GM21390 (cell line): ENCODE measurements around the gene FAM114A1.
A peak's percentile ranks its signal among the peaks of the same experiment; 100 is the strongest.

Experiments used
- ATAC-seq: cut with Tn5 transposase; IDR thresholded peaks from one replicate; pipeline ENCODE4 v1.9.1; 2021; ENCODE audit not compliant: unreplicated experiment

FAM114A1 gene

DNA sequence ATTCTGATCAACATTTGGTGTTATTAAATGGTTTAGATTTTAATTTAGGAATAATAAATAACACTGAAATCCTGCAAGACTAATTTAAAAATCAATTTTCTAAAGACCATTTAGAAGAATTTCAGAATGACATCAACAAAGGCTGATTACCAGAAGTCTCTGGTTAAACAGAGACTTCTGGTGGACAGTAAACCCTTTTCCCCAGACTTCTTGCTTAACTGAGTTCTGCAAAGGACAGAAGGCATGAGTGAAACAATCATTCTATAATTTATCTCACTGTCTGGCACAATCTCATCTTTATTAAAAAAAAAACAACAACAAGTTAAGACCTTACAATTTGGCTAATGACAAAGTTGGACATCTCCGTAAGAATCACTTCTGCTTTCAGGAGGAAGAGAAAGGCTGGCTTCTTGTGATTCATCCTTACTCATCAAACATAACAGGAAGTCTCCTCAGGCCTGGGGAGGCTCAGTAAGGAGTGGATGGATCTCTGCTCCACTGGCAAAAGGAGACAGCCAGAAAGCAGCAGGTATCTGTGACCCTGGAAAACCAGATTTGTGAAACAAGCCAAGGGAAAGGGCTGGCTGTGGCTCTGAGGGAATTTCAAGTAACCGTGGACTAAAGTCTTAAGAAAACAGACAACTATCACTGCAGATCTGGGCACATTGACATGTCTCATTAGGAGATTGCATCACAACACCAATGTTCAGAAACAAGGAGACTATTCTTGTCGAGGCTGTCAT is 10.1 kb upstream of the FAM114A1 start:
- peak; percentile 76 for ATAC-seq

DNA sequence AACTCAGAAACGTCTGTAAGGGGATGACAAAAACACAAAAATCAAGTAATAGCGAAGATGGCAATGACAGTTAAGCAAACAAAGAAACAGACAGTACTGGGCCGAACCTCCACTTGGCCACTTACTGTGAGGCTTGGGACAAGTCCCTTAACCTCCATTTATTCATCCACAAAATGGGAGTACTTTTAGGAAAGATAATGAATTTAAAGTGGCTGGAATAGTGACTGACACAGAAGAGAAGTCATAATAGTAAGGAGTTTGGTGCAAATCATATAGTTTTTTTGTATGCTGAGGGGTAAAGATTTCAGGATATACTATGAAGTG is 9.5 kb upstream of the FAM114A1 start:
- no peak for ATAC-seq

DNA sequence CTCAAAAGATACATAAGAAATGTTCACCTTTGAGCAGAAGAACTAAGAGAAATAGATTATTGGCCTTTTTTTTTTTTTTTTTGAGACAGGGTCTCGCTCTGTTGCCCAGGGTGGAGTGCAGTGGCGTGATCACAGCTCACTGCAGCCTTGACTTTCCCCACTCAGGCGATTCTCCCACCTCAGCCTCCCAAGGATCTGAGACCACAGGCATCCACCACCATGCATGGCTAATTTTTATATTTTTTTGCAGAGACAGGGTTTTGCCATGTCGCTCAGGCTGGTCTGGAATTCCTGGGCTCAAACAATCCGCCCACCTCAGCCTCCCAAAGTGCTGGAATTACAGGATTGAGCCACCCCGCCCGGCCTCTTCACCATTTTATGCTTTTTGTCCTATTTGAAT is 8.1 kb upstream of the FAM114A1 start:
- ATAC-seq, result no peak

DNA sequence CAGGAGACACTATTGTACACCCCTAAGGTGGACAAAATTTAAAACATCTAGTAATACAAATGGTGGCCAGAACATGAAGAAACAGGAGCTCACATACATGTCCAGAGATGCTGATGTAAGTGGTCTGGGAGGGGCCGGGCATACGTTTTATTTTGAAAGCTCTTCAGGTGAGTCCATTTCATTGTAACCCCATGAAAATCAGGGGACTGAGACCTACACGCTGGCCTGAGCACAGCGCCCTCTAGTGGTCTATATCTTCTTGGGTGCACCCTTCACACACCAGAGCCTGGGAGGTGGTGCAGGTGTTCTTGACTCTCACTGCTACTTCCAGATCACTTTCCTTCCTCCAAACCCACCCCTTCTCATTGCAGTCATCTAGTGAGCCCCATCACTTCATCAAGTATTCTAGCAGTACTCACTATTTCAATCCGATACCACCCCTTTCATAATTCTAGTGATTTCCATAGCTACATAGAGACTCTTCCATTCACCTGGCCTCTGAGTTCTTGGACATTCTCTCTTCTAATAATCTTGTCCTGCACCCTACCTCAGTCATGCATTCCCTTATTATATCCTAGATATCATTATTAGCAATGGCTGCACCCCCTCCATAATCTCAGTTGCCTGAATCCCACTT is 6.7 kb upstream of the FAM114A1 start:
- peak; percentile 48 for ATAC-seq

DNA sequence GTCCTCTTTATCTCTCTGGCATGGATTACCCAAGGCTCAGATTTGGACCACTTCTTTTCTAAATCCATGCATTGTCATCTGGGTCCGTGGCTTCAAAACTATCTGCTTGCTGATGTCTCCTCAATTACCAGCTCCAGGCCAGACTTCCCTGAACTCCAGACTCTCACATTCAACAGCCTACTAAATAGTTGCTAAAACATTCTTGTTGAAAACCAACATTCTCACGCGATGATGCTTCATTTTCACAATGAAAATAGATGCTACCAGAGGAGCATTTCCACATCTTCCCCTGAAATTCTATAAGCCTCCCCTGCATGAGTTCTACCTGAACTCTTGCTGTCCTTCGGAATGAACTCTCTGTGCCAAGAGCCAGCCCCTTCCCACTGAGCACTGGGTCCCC is 5.8 kb upstream of the FAM114A1 start:
- no peak for ATAC-seq

DNA sequence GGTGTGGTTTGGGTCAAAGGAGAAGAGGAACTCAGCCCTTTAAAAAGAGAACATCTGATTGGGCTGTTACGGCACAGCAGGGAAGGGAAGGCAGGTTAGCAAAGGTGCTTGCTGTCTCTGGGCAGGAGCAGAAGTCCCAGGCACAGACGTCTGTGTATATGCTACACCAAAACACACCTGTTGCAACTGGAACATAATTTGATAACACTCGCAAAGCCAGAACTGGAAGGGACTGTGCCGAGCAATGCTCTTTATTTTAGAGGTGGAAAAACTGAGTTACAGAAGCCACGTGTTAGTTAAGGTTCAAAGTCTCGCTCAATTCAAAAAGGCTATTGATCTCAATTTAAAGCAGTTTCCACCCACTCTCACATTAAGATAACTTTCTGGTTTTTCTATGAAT is 2.2 kb upstream of the FAM114A1 start:
- ATAC-seq, result no peak

DNA sequence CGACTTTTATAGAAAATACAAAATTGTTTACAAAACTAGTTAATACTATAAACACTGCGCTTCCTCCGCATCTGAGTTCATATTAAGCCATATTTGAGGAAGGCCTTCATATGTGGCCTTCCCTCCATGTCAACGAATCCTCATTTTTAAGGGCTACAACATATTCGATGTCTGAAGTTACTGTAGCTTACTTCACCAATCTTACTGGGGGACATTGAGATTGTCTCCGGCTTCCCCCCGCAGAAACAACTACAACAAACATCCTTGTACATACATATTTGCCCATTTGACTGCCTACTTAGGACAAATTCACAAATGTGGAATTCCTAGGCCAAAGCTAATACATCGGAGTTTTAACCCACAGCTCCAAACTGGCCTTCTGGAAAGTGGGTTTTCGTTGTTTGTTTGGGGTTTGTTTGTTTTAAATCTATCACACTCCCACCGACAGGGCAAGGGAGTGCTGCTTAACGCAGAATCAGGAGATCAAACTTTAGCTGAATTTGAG is 581 bp upstream of the FAM114A1 start:
- ATAC-seq, result no peak

DNA sequence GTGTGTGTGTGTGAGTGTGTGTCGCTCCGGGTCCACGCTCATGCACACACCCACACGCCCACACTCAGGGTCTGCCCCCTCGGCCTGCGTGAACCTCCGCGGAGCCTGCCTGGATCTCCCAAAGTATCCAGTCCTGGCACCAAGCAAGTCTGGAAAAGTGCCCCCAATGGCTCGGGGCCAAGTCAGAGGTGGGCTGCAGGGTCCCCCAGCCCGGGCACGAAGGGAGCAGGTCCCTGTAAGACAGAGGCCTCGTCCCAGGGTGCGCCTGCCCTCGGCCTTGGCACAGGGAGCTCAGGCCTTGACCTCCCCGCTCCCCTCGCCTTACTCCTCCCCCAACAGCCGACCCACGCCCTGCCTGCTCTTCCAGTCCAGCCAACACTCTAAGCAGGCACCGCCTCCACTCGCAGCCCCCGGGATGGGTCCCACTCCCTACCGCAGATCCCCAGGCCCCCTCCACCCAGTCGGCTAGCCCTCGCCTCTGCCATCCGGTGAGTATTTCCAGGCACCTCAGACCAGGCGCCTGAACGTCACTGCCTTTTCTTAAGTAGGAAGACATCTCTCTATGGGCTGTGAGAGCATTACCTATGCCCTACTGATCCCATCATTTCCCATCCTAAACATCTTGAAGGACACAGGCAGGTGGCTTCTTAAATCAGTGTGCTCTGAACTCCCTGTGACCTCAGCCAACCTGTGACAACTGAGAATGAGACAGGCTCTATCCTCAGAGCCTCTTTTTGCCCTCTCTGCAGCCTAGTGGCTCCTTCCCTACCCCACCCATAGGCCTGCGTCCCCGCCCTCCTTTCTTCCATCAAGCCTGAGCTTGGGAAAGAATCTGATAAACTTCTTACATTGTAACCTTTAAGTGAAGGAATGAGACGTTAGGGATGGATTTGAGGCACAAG is 704 bp downstream of the FAM114A1 start:
- no peak for ATAC-seq

DNA sequence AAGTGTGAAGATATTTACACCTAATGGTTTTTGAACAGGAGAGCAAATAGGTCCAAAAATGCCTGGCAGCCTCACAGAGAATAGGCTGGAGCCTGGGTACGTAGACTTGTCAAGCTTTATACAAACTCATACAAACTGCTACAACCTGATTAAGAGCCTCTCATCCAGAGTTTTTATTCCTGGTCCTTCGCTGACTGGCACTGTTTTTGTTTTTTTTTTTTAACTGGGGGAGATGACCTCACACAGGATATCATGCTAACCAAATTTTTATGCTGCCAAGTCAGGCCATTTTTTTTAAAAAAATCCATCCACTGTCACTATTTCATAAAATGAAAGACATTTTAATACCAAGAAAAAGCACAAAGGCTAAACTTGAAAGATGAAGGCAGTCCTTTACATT is 1.9 kb downstream of the FAM114A1 start:
- ATAC-seq, result no peak

DNA sequence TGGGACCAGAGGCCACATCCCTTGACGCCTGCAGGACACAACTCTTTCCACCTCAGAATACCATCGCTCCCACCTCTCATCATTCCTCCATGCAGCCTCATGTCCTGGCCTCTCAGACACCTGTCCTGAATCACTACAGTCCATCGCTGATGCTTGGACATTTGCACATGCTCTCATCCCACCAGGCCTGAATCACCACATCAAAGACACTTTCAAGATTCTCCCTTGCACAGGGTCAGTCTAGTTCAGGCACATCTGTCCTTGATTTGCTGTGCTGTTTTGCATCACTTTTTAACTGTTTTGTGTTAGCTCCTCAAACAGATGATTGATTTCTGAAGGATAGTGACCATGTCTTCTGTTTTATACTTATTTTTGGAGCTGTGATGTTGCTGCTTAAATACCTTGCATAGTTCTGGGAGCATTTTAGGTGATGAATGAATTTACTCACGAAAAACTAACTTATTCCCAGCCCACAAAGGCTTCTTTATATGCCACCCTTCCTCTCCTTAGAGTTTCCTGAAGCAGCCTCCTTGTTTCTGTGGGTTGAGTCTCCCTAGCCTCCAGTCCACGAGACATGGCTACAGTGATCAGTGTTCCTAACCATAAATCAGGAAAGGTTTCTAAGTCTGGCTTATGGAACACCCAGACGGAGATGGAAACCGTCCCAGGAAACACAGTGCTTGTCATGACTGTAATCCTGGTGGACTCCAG is 2.6 kb downstream of the FAM114A1 start:
- no peak for ATAC-seq

DNA sequence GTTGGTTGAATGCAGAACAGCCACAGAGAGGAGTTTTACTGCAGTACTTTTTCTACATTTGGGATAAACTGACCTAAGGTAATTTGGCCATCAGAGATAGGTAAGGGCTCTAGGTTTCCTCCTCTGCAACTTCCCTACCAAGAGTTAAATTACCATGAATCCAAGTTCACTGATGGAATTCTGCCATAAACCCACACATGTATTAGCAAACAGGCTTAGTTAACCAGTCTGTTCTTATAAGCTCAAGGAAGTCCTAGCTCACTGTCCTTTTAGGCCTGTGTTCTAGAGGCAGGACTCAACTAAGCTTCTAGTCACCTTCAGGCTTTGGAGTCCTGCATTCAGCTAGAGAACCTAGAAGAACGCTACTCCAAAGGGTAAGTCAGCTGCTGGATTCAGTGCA is 4.0 kb downstream of the FAM114A1 start:
- no peak for ATAC-seq

DNA sequence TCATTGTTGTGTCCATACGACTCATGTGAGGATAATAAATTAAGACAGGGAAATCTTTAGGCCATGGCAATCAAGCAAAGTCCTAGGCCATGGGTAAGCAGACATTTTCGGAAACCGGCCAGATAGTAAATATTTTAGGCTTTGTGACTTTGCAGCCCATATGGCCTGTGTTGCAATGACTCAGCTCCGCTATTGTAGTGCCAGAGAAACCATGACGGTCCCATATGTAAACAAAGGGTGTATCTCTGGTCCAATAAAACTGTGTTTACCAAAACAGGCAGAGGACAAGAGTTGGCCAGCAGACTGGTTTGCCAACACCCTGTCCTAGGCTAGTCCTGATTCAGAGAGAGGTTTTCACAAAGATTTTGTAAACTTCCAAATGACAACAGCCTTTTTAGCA is 5.0 kb downstream of the FAM114A1 start:
- ATAC-seq, result no peak

DNA sequence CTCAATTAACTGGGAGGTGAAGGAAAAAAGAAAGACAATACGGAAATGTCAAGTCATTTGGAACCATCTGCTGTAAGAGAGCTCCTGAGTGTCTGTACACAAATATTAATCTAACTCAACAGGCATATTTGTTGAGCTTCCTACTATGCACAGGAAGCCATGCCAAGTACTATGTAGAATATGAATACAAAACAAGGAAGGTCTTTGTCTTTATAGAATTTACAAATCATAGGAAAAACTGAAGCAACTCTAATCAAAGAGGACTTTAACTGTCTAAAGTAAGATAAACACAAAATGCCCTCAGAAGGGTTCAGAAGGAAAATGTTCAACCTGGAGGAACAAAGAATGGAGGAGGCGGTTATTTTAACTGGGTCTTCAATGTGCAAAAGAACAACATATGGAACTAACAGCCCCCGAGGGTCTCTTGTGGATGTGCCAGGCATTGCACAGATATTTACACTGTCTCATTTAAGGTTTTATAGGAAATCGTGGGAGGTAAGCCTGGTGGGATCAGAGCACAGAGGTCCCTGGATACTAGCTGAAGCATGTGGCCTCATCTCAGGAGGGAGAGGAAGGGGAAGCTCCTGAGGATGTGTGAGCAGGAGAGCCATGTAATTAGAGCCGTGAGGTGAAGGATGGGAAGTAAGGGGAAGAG is 5.8 kb downstream of the FAM114A1 start:
- ATAC-seq, result no peak

DNA sequence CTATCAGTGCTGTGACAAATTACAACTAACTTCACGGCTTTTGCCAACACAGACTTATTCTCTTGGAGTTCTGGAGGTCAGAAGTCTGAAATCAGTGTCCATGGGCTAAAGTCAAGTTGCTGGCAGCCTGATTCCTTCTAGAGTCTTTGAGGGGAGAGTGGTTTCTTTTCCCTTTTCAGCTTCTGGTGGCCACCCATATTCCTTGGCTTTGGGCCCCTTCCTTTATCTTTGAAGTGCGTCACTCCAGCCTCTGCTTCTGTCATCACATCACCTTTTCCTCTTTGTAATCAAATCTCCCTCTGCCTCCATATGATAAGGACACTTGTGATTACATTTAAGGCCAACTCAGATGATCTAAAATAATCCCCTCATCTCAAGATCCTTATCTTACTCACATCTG is 9.0 kb downstream of the FAM114A1 start:
- no peak for ATAC-seq

DNA sequence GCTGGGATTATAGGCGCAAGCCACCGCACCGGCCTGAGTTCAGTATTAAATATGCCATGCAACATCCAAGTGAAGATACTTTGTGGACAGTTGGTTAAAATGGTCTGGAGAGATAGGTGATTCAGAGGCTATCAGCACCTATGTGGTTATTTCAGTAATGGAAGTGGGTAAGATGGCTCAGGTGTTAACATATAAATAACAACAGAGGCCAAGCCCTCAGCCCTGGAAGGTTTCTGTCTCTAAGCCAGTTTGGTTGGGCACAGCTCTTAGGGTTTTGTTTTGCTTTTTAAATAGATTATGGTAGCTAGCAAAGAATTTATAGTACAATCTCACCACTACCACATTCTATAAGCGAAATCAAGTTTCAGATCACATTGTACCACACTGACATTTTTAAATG is 16.6 kb downstream of the FAM114A1 start:
- no peak for ATAC-seq

DNA sequence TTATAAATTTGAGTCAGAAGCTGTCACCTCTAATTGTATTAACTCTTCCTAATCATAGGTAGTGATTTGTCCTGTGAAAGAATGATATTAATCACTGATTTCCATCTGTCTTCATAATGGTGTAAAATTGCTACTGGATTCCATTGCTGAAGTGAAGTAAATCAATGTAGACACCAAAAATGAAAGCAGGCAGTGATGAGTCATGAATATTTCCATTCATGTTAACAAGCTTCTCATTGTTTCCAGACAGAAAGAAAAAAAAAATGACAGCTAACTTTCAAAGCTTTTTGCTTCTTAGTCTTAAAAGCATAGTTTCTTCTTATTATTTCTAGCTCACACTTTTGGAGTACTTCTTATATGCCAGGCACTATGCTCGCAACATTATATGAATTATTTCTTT is 21.5 kb downstream of the FAM114A1 start:
- ATAC-seq, result no peak

DNA sequence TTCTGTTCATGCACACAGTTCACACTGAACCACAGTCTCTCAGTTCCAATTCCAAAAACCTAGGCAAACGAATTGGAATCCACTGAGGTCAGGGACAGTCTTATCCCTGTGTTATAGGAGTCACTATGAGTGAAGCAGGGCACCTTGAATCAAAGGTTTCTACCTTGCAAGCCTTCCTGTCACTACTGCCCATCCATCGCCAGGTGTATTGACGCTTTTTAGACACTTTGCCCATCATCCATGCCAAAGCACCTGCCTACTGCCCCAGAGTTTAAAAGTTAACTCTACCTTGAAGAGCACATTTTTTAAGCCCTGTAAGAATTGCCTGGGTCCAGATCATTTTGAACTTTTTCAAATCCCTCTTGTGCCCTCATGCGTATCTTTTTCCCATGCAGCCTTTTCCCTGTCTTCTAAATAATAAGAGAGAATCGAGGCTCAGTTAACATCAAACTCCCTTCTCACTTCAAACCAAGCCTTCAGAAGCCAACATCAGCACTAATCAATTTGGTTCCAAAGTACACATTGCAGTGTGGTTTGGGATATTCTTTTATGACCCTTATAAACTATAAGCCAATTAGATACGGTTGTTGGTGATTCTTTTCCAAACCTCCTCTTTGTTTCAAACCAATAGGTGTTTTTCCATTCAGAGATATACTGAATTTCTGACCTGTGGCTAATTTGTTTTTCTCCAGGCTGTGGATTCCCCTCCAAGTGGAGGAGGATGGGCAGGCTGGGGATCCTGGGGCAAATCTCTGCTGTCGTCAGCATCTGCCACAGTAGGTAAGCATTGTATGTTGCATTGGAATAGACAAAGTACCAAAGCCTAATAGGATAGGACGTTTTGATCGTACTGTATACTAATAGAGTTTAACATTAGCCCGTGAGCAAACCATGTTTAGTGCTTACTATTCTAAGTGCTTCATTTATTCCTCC is 23.7 kb downstream of the FAM114A1 start:
- no peak for ATAC-seq

DNA sequence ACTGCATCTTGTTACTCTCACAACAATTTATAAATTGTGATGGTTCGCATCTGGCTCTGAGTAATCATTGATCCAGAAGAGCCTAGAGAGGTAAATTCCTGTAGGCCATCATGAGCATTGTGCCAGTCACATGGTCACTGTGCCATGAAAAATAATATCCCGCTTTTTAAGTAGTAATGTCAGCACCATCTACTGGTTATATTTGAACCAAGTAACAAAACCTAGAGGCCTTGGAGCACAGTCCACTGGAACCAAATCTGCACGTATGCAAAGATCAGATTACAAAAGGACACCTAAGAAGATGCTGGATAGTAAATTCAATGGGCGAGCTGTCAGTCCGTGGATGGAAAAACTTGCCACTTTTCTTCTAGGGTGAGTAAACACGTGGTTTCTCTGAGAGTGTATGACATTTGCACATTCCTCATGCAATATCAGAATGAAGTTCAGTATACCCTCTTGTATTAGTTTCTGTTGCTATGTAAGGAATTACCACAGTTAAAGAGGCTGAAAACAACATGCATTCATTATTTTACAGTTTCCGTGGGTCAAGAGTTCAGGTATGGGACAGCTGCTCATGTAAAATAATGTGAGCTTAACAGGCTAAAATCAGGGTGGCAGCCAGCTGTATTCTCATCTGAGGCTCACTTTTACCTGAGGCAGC is 26.8 kb downstream of the FAM114A1 start:
- ATAC-seq, result no peak

DNA sequence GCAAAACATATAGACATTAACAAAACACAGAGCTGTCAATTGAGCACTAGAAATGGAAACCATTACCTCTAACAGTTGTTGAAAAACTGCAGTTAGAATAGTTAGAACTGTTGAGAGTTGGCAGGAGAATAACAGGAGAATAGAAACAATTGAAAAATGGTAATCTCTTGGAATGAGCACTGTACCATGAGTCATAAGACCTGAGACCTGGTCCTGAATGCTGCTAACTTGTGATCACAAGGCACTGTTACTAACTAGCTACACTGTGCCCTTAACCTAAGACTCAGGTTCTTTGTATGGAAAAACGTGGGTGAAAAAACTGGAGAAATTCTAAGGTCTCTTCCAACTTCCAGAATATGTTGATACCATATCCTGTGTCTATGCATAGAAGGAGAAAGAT is 29.3 kb downstream of the FAM114A1 start:
- no peak for ATAC-seq
